HEK293T (cell line): ENCODE results near the gene CHST12.

Experiments used
- BHLHE40 ChIP-seq: fragments of 450-650 bp; IDR thresholded peaks from 2 replicates; pipeline ENCODE4 v1.6.1; 2016; ENCODE audit warnings: mild to moderate bottlenecking, moderate library complexity, borderline replicate concordance
- CTBP1 ChIP-seq: fragments of 450-650 bp; IDR thresholded peaks from 2 replicates; pipeline ENCODE4 v1.6.1; 2016; ENCODE audit warnings: borderline replicate concordance
- ELF4 ChIP-seq: fragments of 450-650 bp; IDR thresholded peaks from 2 replicates; pipeline ENCODE4 v1.6.1; 2017; ENCODE audit warnings: antibody characterized with exemption
- FOXA1 ChIP-seq: fragments of 450-650 bp; IDR thresholded peaks from 2 replicates; pipeline ENCODE4 v1.6.1; 2016; ENCODE audit warnings: mild to moderate bottlenecking
- FOXM1 ChIP-seq: fragments of 450-650 bp; IDR thresholded peaks from 2 replicates; pipeline ENCODE4 v1.6.1; 2017; ENCODE audit warnings: mild to moderate bottlenecking, borderline replicate concordance
- L3MBTL2 ChIP-seq: fragments of 450-650 bp; conservative IDR thresholded peaks from 2 replicates; pipeline ENCODE4 v1.6.1; 2016; ENCODE audit warnings: mild to moderate bottlenecking
- NFRKB ChIP-seq: fragments of 450-650 bp; IDR thresholded peaks from 2 replicates; pipeline ENCODE4 v1.6.1; 2016; ENCODE audit warnings: mild to moderate bottlenecking, moderate library complexity
- PKNOX1 ChIP-seq: fragments of 450-650 bp; IDR thresholded peaks from 2 replicates; pipeline ENCODE4 v1.6.1; 2016
- SP1 ChIP-seq: fragments of 450-650 bp; IDR thresholded peaks from 2 replicates; pipeline ENCODE4 v1.6.1; 2017
- SUZ12 ChIP-seq: fragments of 450-650 bp; IDR thresholded peaks from 2 replicates; pipeline ENCODE4 v1.6.1; 2016; ENCODE audit warnings: mild to moderate bottlenecking

DNA sequence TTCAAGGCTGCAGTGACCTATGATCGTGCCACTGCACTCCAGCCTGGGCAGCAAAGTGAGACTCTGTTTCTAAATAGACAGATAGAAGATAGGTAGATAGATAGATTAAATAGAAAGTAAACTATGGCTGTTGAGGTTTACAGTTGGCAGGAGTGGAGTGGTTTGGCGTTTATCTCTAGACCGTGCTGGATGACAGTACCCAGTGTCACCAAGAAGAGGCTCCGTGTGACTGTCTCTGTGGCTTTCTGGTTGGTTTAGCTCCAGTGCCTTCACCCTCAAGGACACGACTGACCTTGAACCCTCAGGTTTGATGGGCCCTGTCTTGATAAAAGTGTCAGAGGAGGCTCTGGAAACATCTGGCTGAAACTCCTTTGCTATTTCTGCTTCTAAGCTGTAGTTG is 31.7 kb downstream of the CHST12 start:
- TF ChIP-seq PKNOX1 (no peak), FOXM1 (no peak), SP1 (no peak), L3MBTL2 (no peak), BHLHE40 (no peak), CTBP1 (no peak), FOXA1 (no peak), NFRKB (no peak), SUZ12 (no peak), ELF4 (no peak)
